ENCODE measurements around the gene KIRREL3.

- TF ChIP-seq ZNF274 (IDR thresholded peaks at IDR 0.05; ENCODE audit: low read depth, low read length) (no peak), YY1 (IDR thresholded peaks at IDR 0.05; ENCODE audit: insufficient read depth, insufficient read length) (no peak)
These were observed 472.9 kb downstream of the KIRREL3 start for GRCh38 chr11:126527651-126528050.

All from NT2/D1 (cell line).